Psoas muscle (tissue), 8 donors: ENCODE data around the gene LPP. TPM values are rescaled to one million over a fixed set of nuclear protein-coding genes. Genes with fewer than 3 reads are reported as not detected.

Source experiments
- ATAC-seq, 4 donors: fragments of 200-7000 bp; cut with Tn5 transposase; one replicate each; pipeline ENCODE4 v1.9.1; 2020; ENCODE audit warnings: moderate library complexity in 3 of 4, mild to moderate bottlenecking in 2 of 4
- DNase-seq, 2 donors: peaks; one replicate each; pipeline ENCODE4 v3.0.0-alpha.2; 2020
- H3K27ac ChIP-seq: fragments of 200-600 bp; one replicate; pipeline ENCODE4 v1.8.0; 2022
- H3K27me3 ChIP-seq, 3 donors: fragments of 200-600 bp in 1 of 3; one replicate each; pipeline versions ENCODE4 v1.6.1 to v1.8.0; 2013 to 2022; ENCODE audit warnings: low read length in 2 of 3, mild to moderate bottlenecking in 2 of 3, moderate library complexity in 1 of 3; ENCODE audit not compliant: insufficient read depth in 3 of 3
- H3K36me3 ChIP-seq, 2 donors: fragments of 200-600 bp in 1 of 2; one replicate each; pipeline versions ENCODE4 v1.6.1 to v1.8.0; 2013 to 2022; ENCODE audit warnings: low read depth in 1 of 2, mild to moderate bottlenecking in 1 of 2, moderate library complexity in 1 of 2; ENCODE audit not compliant: insufficient read depth in 1 of 2
- H3K4me1 ChIP-seq: fragments of 200-600 bp; one replicate; pipeline ENCODE4 v1.8.0; 2022
- H3K4me3 ChIP-seq: fragments of 200-600 bp; one replicate; pipeline ENCODE4 v1.8.0; 2022; ENCODE audit warnings: mild to moderate bottlenecking
- H3K9me3 ChIP-seq: fragments of 200-600 bp; one replicate; pipeline ENCODE4 v1.8.0; 2022
- WGBS, 3 donors: extraction: QIAGEN DNeasy Blood & Tissue Kit; methylation state at CpG; one replicate each; pipeline versions ENCODE4 v1.1.6 to v1.1.7; 2013; 5-methylcytosine and 5-hydroxymethylcytosine counted together
- intact Hi-C, 2 donors: fragments of 100-400 bp; cut with DNase I; formaldehyde crosslinking; loops; one replicate each; pipeline versions ENCODE4 v1.11.0 to v1.14.2; 2022
- polyA plus RNA-seq, 3 donors: library from polyadenylated mRNA; stranded (reverse); fragments of 200-250 nt; gene quantifications; one replicate each; pipeline ENCODE4 v1.2.3, GENCODE V29; 2013
- total RNA-seq, 4 donors: library from RNA; stranded (reverse); fragmentation: NEBNext Ultra II Directional in 2 of 4; extraction: Animal tissue kit (Norgen Biotek cat#: 25700) in 2 of 4; gene quantifications; one replicate each; pipeline versions ENCODE4 v1.2.1 to v1.2.4, GENCODE V29; 2021 to 2023
- TF ChIP-seq, protein P1 (sequence below): fragments of 200-600 bp; IDR thresholded peaks from one replicate; pipeline ENCODE4 v1.8.0; 2022; ENCODE audit warnings: antibody characterized with exemption
- donor health status: healthy with polysubstance abuse.
- donor health status: DM: no; HTN: no; CAD: no; lungs with moderate emphysema.
- donor health status: Bipolar disorder and iron deficiency.
- donor health status: healthy.
- donor health status: DM: yes; HTN: yes; CAD: no.
- donor health status: DM: no; HTN: no; CAD: no.
- donor health status: DM: no; HTN: no; CAD: no.
- donor health status: DM: yes; HTN: yes; CAD: no.

The LPP gene
- total and polyA plus RNA-seq, 7 donors, result 2.6 to 80.3 (median 42.8) TPM

GRCh38 chr3:188403404-188403803 lies 249.4 kb downstream of the LPP start:
- Histone ChIP-seq H3K4me1 (peaks cover 12% of the 10 kb centered on the region), H3K27me3 (no peaks in the 10 kb centered on the region), H3K9me3 (no peaks in the 10 kb centered on the region), H3K27ac (no peak overlapping the region), H3K36me3 (peaks cover 0 to 16% of the 10 kb centered on the region in 2 donors), H3K4me3 (no peak overlapping the region)
- TF ChIP-seq, protein P1, sequence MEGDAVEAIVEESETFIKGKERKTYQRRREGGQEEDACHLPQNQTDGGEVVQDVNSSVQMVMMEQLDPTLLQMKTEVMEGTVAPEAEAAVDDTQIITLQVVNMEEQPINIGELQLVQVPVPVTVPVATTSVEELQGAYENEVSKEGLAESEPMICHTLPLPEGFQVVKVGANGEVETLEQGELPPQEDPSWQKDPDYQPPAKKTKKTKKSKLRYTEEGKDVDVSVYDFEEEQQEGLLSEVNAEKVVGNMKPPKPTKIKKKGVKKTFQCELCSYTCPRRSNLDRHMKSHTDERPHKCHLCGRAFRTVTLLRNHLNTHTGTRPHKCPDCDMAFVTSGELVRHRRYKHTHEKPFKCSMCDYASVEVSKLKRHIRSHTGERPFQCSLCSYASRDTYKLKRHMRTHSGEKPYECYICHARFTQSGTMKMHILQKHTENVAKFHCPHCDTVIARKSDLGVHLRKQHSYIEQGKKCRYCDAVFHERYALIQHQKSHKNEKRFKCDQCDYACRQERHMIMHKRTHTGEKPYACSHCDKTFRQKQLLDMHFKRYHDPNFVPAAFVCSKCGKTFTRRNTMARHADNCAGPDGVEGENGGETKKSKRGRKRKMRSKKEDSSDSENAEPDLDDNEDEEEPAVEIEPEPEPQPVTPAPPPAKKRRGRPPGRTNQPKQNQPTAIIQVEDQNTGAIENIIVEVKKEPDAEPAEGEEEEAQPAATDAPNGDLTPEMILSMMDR, result no peak
- ATAC-seq (no peak), DNase-seq (no peak)
- WGBS, 3 donors, result 34 to 58% (median 46%) methylated on average over 1 of the region's 1 CpG
- intact Hi-C loops, result no loop called here

DNA sequence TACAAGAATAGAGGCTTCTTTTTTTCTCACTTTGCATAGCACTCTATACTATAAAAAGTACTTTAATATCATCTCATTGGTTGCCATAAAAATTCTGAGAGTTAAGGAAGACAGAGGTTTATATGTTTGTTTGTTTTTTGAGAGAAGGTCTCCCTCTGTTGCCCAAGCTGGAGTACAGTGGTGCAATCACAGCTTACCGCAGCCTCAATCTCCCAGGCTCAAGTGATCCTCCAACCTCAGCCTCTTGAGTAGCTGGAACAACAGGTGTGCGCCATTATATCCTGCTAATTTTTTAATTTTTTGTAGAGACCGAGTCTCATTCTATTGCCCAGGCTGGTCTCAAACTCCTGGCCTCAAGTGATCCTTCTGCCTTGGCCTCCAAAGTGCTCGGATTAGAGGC lies 250.2 kb downstream of the LPP start:
- H3K4me3 ChIP-seq, result no peak overlapping the region
- no peak for ATAC-seq
- peaks cover 10% of the 10 kb centered on the region for H3K4me1 ChIP-seq
- intact Hi-C loops, result no loop called here
- no peak overlapping the region for H3K27ac ChIP-seq
- TF ChIP-seq, protein P1, result no peak
- peaks cover 0 to 22% of the 10 kb centered on the region in 2 donors for H3K36me3 ChIP-seq
- H3K27me3 ChIP-seq, result no peaks in the 10 kb centered on the region
- no peak for DNase-seq
- no peaks in the 10 kb centered on the region for H3K9me3 ChIP-seq
- WGBS, 3 donors, result 98 to 100% (median 98%) methylated on average over 4 of the region's 4 CpGs

GRCh38 chr3:188404701-188405100 lies 250.7 kb downstream of the LPP start:
- DNase-seq (no peak), ATAC-seq (no peak)
- WGBS, 3 donors, result 91 to 97% (median 96%) methylated on average over 4 of the region's 4 CpGs
- H3K9me3 ChIP-seq, result no peaks in the 10 kb centered on the region
- no peaks in the 10 kb centered on the region for H3K27me3 ChIP-seq
- H3K36me3 ChIP-seq, result peaks cover 0 to 22% of the 10 kb centered on the region in 2 donors
- TF ChIP-seq, protein P1, result no peak
- H3K4me3 ChIP-seq, result no peak overlapping the region
- H3K27ac ChIP-seq, result no peak overlapping the region
- intact Hi-C loops, result no loop called here
- peaks cover 8% of the 10 kb centered on the region for H3K4me1 ChIP-seq

GRCh38 chr3:188407158-188407880 lies 253.4 kb downstream of the LPP start:
- intact Hi-C loops, result no loop called here
- ATAC-seq (peak in 2 of 4 donors; percentile 41 to 49), DNase-seq (no peak)
- TF ChIP-seq, protein P1, result no peak
- Histone ChIP-seq H3K27me3 (no peaks in the 10 kb centered on the region), H3K9me3 (no peaks in the 10 kb centered on the region), H3K4me1 (no peaks in the 10 kb centered on the region), H3K36me3 (peaks cover 0 to 22% of the 10 kb centered on the region in 2 donors), H3K27ac (no peak overlapping the region), H3K4me3 (no peak overlapping the region)
- 55 to 71% (median 62%) methylated on average over 6 of the region's 6 CpGs for WGBS, 3 donors

- 92 to 94% (median 92%) methylated on average over 3 of the region's 3 CpGs for WGBS, 3 donors
- no peaks in the 10 kb centered on the region for H3K4me1 ChIP-seq
- DNase-seq (no peak), ATAC-seq (no peak)
- peaks cover 0 to 22% of the 10 kb centered on the region in 2 donors for H3K36me3 ChIP-seq
- H3K9me3 ChIP-seq, result no peaks in the 10 kb centered on the region
- intact Hi-C loops, result no loop called here
- TF ChIP-seq, protein P1, result no peak
- no peaks in the 10 kb centered on the region for H3K27me3 ChIP-seq
- H3K27ac ChIP-seq, result no peak overlapping the region
- H3K4me3 ChIP-seq, result no peak overlapping the region
These were observed 254.9 kb downstream of the LPP start for GRCh38 chr3:188408831-188409230.
